Medulla oblongata (tissue), 1 donor: ENCODE measurements around the gene ZFPL1.

Experiments
- DNase-seq: peaks from one replicate; pipeline ENCODE4 v3.0.0-alpha.2; 2015; ENCODE audit errors: extremely low spot score

The ZFPL1 gene

GRCh38 chr11:65095427-65095826, 11.4 kb downstream of the ZFPL1 start:
- DNase-seq = peak; percentile 7

- DNase-seq = peak; percentile 90
Observed at GRCh38 chr11:65095974-65096806, 12.2 kb downstream of the ZFPL1 start, which contains the start of gene VPS51. VPS51 (plus strand) TSS chr11:65096214; CDS start chr11:65096251, 37 bp downstream.

- DNase-seq = peak; percentile 20
Observed at GRCh38 chr11:65096926-65097325, 12.9 kb downstream of the ZFPL1 start.

- no peak for DNase-seq
Observed at GRCh38 chr11:65100674-65101350, 16.8 kb downstream of the ZFPL1 start.

- peak; percentile 82 for DNase-seq
Observed at GRCh38 chr11:65102142-65103095, 18.4 kb downstream of the ZFPL1 start.

GRCh38 chr11:65103476-65103875, 19.5 kb downstream of the ZFPL1 start:
- DNase-seq = no peak

- peak; percentile 50 for DNase-seq
Observed at GRCh38 chr11:65104628-65105027, 20.6 kb downstream of the ZFPL1 start.

DNA sequence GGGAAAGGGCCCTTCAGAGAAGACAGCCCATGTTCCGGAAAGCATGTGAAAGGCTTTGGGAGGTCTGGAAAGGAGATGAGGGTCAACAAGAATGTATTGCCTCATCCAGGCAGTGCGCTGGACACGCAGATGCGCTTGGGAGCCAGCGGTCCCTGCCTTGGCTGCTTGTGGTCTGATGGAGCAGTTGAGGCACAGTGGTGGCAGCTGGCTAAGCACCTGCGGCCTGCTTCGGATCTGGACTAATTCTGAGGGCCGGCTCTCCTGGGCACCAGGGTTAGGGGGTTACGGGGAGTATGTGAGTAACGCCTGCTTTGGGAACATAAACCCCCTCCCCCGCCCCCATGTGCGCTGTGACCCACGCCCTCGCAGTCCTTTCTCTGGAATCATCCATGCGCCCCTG, 23.1 kb downstream of the ZFPL1 start:
- DNase-seq = no peak

GRCh38 chr11:65107751-65108468, 23.9 kb downstream of the ZFPL1 start:
- no peak for DNase-seq

GRCh38 chr11:65108469-65109123, 24.6 kb downstream of the ZFPL1 start:
- no peak for DNase-seq

- DNase-seq = no peak
Observed at GRCh38 chr11:65109231-65110198, 25.5 kb downstream of the ZFPL1 start.

DNA sequence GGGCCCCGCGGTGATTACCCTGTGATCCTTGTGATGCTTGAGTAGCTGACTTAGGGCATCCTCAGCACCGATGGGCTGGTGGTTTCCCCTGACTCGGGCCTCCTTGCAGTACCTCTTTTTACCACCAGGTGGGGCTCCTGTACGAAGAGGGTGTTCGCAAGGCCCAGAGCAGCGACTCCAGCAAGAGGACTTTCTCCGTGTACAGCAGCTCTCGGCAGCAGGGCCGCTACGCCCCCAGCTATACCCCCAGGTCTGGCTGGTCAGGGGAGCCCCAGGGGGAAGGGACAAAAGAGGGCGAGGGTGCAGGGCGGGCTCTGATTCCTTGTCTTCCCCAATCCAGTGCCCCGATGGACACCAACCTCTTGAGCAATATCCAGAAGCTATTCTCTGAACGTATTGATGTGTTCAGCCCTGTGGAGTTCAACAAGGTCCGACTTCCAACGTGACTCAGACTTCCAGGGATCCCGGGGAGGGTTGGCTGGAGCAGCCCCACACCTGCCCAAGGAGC, 26.4 kb downstream of the ZFPL1 start:
- peak; percentile 91 for DNase-seq

GRCh38 chr11:65111159-65111743, 27.2 kb downstream of the ZFPL1 start:
- DNase-seq = no peak

- DNase-seq = peak; percentile 98
Observed at GRCh38 chr11:65111744-65112545, 27.9 kb downstream of the ZFPL1 start, which contains the start of gene TM7SF2. TM7SF2 (plus strand) TSS chr11:65111872; CDS start chr11:65112016, 144 bp downstream.

GRCh38 chr11:65112546-65113360, 28.7 kb downstream of the ZFPL1 start:
- peak; percentile 62 for DNase-seq

DNA sequence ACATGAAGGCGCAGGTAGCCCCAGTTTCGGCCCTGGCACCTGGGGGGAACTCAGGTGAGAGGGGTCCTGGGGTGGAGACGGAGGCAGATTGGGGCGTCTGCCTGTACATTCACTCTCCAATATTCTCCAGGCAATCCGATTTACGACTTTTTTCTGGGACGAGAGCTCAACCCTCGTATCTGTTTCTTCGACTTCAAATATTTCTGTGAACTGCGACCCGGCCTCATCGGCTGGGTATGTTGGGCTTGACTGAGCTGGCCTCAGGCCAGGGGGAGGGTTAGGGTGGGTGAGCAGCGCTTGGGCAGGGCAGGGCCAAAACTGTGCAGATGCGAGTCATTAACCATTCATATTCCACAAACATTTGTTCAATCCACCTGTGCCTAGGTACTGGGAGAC, 29.3 kb downstream of the ZFPL1 start:
- DNase-seq = no peak

- no peak for DNase-seq
Observed at GRCh38 chr11:65113839-65114238, 29.8 kb downstream of the ZFPL1 start.
